DMS 273 treated with DMSO at 0.1 percent for 48 hours (cell line): ENCODE data around the gene VPS54.
"Not testable (repeated sequence)": the region's sequence is repeated elsewhere in the genome, so short reads cannot be mapped to it uniquely, and the experiment has no call there.

Experiments used
- DNase-seq: peaks from one replicate; lab custom pipeline; 2025; lab: John Stamatoyannopoulos, UW

The VPS54 gene

DNA sequence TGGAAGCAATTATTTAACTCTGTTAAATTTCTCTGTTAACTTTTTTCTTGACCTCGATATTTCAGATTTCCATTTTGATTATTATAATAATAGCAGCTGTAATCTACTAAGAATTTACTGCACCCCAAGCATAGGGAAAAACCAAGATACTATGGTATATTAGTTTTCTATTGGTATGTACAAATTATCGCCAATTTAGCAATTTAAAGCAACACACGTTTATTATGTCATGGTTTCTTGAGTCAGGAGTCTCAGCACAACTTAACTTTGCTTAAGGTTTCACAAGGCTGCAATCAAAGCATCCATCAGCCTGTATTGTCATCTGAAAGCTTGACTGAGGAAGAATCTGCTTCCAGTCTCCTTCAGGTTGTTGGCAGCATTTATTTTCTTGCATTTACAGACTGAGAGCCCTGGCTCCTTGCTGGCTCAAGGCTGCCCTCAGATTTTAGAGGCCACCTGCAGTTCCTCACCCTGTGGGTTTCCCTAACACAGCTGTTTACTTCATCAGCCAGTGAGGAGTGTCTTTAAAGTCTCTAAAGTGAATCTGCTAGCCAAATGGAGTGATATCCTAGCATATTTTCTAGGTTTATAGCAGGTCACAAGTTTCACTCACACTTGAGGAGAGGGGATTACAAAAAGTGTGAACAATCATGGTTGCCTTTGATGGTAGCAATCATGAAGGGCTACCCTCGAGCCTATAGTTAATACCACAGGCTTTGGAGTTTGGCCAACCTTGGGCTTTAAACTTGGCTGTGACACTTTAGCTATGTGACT lies 4.4 kb upstream of the VPS54 start:
- no peak for DNase-seq

DNA sequence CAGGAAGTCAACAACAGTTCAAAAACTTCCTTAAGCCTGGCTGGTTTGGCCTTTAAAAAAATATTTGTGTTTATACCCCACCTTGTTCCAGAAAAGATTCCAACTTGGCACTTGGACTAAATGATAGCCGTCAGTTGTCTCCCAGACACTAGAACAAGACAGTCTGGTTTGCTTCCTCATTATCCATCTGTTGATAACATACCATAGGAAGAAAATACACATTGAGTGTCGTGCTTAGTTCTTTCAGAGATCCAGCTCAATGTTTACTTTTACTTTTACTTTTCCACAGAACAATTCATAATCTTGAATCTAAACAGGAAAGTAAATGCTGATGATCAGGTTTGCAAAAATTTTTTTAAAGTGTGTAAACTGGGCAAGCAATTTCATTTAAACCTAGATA lies 2.4 kb upstream of the VPS54 start:
- DNase-seq: no peak

- peak; percentile 62 for DNase-seq
Observed at GRCh38 chr2:64019975-64020528, 824 bp upstream of the VPS54 start.

DNA sequence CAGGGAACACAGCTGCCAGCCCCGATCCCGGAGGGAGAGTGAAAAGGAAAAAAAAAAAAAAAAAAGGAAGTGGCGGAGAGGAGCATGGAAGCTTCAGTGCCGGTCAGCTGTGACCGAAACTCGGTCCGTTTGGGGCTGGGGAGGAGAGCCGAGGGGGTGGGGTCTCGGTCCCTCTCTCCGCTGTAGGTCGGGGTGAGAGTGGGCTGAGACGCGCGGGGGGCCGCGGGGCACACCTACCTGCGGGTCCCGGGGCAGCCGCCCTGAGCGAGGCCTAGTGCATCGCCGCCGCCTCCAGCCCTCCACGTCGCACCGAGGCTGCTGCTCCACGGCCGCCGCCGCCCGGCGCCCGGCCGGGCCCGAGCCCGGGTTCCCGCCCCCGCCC lies 536 bp downstream of the VPS54 start:
- DNase-seq: no peak

DNA sequence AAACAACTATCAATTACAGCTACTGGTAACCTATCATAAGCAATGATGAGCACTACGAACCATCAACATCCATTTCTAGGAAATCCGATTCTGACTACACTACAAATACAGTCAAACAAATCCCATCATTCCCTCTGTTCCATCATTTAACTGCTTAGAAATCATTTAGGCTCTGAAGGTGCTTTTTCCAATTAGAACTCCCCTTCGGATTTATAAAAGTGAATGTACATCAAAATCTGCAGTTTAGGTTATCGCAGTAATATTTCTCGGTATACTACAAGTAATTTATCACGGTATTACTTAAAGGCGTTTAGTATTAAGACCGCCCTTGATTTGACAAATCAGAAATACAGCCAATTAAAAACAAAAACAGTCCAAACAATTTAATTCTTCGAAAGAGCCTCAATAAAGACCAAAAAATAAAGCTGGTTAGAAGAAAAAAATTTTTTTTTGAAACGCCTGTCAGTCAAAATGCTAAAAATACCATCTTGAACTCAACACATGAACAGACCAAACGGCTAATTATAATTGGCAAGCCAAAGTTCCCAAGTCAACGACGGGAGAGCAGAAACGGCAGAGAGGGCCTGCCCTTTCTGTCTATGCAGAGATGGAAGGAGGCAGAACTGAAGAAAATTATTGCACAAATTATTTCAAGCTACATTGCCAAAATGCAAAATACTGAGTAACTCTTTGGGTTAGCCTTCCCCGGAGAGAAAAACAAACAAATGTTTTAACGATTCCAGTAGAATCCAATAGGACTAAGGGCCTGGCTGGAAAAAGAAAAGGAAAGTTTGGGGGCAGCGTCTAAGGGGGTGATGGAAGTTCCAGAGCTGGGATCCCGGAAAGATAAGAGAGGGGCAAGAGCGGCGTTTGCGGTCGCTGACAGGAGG lies 1.2 kb downstream of the VPS54 start:
- DNase-seq: peak; percentile 17

GRCh38 chr2:64015898-64016297 lies 3.3 kb downstream of the VPS54 start:
- DNase-seq: no peak

DNA sequence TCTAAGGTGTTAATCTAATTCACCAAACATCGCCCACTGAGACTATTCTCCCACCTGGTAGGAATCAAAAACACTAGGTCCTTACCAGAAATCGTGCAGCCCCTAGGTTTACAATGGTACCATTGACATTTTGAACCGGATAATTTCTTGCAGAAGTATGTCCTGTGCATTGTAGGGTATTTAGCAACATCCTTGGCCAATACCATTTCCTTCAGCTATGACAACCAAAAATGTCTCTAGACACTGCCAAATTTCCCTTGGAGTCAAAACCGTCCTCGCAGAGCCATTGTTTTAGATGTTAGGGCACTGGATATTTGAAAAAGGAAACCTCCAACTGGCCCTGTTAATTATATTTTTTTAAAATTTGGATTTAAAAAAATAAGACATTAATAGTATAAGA lies 3.8 kb downstream of the VPS54 start:
- DNase-seq: no peak

DNA sequence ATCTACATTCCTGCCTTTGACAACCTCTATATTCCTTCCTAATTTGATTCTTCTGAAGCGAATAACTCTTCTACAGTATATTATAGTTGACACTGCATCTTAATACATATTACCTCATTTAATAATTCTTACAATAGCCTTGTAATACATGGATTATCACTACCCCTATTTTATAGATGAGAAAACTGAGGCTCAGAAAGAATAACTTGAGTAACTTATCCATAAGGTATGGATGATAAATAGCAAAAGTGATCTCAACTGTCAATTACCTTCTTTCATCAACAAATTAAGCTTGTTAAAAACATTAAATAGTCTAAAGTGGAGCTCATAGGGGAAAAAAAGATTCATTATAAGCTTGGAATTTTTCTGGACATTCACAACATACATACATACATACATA lies 4.6 kb downstream of the VPS54 start:
- DNase-seq: no peak

GRCh38 chr2:64013053-64013452 lies 6.2 kb downstream of the VPS54 start:
- DNase-seq: no peak

DNA sequence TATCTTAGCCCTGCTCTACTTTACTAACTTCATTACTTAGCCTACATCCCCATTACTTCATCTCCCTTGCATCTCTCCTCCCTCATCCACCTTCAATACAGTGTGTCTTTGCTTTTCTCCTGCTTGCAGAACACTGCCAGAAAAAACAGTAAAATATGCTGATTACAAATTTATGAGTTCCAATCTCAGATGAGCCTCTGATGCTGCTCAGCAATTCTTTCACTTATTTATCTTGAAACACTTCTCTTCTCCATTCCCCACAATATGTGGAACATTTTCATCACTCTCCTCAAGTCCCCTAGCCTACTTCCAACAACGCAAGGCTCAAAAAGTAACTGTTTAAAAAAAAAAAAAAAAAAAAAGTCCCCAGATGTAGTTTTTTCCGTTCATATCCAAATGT lies 7.1 kb downstream of the VPS54 start:
- DNase-seq: no peak

DNA sequence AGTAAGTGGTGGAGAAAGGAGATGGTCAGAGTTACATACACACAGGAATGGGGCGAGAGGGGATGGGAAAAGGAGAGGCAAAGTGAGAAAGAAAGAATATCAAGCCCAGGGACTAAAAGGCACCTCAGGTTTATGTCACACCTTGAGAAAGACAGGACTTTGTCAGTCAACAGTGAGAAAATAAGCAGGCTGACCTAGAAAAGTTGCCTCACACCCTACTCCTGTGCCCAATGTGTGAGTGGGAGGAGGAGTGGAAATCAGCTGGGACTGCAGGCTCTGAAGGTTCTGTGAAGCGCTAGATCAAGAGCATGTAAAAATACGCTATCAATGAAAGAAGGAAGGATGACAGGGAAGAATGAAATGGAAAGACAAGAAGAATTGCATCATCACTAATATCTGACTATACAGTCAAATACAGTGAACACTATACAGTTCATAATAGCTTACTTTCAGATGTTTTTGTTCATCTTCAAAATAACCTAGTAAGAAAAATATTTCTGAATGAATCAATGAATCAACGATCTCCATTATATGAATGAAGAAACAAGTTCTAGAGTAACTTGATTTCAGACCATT lies 10.7 kb downstream of the VPS54 start:
- DNase-seq: no peak

DNA sequence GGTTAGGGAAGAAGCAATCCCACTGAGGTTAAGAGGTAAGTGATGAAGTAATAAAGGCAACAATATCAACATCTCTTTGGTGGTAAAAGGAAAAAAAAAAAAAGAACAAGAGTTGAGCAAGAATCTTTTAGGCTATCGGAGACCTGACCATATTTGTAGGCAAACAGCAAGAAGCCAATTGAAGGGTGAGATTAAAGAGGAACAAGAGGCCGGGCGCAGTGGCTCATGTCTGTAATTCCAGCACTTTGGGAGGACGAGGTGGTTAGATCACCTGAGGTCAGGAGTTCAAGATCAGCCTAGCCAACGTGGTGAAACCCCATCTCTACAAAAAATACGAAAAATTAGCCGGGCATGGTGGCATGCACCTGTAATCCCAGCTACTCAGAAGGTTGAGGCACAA lies 11.3 kb downstream of the VPS54 start:
- DNase-seq: no peak

- DNase-seq: no peak
Observed at GRCh38 chr2:64005707-64006356, 13.4 kb downstream of the VPS54 start.

DNA sequence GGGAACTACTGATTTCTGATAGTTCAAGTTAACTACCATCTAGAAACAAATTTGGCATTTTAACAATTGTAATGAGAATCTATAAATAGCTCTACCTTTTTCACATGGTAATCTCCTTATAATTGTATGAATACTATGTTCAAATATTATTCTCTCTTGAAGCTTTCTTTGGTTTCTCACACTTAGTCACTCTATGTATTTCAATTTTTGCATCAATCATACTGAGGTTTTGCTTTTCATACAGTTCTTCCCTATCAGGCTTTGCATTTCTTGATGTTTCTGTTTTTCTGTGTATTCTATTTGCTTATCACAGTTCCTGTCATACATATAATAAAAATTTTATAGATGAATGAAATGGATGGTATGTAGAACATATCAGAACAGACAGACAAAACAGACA lies 16.0 kb downstream of the VPS54 start:
- DNase-seq: no peak

DNA sequence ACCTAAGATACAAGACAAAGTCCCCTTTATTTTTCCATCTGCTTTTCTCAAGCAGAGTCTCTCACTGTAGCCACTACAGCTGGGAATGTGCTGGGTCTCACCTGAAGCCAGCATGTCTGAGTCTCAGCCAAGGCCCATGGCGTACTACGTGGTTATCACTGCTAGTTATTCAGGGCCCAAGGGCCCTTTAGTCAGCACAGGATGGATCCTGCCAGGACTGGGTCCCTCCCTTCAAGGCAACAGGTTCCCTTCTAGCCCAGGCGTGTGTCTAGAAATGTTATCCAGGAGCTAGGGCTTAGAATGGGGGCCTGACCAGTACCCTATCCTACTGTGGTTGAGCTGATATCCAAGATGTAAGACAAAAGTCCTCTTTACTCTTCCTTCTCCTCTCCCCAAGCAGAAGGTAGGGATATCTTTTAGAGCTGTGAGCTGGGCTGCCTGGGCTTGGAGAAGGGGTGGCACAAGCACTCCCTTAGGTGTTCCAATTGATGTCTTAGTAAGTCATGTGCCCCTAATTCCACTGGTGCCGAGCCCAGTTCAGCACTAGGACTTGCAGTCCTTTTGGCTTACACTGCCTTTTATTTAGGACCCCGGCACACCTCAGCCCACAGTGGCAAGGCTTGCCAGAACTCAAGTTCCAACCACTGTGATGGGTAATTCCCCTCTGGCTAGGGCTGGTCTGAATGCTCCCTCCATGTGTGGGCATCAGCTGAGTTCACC lies 17.7 kb downstream of the VPS54 start:
- DNase-seq: no peak

GRCh38 chr2:64000630-64001381 lies 18.4 kb downstream of the VPS54 start:
- no peak for DNase-seq

GRCh38 chr2:63999049-63999448 lies 20.2 kb downstream of the VPS54 start:
- no peak for DNase-seq

DNA sequence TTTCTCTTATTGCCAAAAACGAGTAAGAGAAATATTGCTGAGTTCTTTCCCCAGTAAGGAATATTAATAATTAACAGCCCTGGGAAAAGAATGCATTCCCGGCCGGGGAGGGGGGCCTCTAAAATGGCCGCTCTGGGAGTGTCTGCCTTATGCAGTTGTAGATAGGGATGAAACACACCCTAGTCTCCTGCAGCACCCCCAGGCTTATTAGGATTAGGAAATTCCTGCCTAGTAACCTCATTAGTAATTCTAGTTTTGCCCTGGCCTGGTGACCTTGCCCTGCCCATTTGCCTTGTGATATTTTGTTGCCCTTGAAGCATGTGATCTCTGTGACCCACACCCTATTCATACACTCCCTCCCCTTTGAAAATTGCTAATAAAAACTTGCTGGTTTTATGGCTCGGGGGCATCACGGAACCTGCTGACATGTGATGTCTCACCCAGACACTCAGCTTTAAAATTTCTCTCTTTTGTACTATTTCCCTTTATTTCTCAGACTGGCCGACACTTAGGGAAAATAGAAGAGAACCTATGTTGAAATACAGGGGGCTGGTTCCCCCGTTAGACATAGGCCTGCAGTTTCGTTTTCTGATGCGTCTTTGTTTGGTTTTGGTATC lies 22.5 kb downstream of the VPS54 start:
- DNase-seq: not testable (repeated sequence)

DNA sequence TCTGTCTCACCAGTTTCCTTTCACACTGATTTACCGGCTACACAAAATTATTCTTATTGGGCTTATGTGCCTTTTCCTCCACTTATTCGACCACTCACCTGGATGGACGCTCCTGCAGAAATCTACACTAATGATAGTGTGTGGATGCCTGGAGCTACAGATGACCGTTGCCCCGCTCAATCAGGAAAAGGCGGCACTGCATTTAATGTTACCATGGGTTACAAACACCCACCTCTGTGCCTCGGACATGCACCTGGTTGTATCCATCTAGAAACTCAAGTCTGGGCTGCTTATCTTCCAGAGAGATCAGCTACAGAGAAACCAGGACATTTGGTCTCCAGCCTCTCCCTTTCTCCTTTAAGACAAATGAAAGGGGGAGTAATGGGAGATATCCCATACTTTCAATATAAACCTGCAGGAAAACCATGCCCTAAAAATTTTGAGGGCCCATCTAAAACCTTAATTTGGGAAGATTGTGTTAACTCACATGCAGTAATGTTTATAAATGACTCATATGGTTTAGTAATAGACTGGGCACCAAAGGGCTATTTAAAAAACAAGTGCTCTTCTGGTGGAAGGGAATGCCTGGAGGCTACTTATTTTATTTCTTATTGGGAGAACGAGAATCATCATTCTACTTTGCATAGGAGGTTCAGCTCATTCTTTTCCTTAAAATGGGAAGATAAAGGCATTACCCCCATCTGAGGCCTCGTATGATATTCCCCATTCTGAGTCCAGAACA lies 24.7 kb downstream of the VPS54 start:
- not testable (repeated sequence) for DNase-seq

DNA sequence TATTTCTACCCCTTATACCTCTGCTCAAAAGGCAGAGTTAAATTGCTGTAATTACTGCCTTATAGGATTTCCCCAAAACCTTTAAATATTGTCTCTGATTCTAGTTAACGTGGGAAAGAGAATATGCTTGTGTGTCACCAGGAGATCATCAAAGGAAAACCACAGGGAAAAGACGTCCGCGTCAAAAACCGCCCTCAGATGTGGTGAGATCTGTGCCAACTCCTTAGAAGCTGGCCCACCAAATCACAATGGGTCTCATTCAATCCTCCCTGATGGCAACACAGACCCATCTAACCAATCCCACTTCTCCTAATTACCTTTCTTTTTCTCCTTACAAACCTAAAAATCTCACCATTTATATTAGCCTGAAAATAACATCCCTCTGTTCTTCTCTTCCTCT lies 25.4 kb downstream of the VPS54 start:
- DNase-seq: no peak
